Mesendoderm (in vitro differentiated cells): ENCODE results near the gene MED6.

Source experiments
- DNase-seq: peaks from one replicate; pipeline ENCODE4 v3.0.0; 2013
- H2AK5ac ChIP-seq: 2 replicates; pipeline ENCODE4 v1.6.1; 2013; ENCODE audit warnings: low read length, inconsistent platforms
- H2BK120ac ChIP-seq: 2 replicates; pipeline ENCODE4 v1.6.1; 2013; ENCODE audit warnings: low read depth, mild to moderate bottlenecking, low read length, moderate library complexity, mixed read lengths
- H2BK15ac ChIP-seq: replicated peaks from 2 replicates; pipeline ENCODE4 v1.6.1; 2013; ENCODE audit warnings: low read depth, mild to moderate bottlenecking, moderate library complexity
- H2BK5ac ChIP-seq: 2 replicates; pipeline ENCODE4 v1.6.1; 2013; ENCODE audit warnings: low read length, inconsistent platforms
- H3K18ac ChIP-seq: 2 replicates; pipeline ENCODE4 v1.6.1; 2013; ENCODE audit warnings: mild to moderate bottlenecking, low read length, mixed read lengths
- H3K23ac ChIP-seq: one replicate; pipeline ENCODE4 v1.6.1; 2013; ENCODE audit warnings: low read length
- H3K27ac ChIP-seq: 2 replicates; pipeline ENCODE4 v1.5.1; 2013; ENCODE audit warnings: low read depth, mild to moderate bottlenecking, inconsistent platforms, low read length, moderate library complexity
- H3K27me3 ChIP-seq: 2 replicates; pipeline ENCODE4 v1.6.1; 2013; ENCODE audit warnings: low read length, control low read depth, mild to moderate bottlenecking, inconsistent platforms; ENCODE audit not compliant: insufficient read depth, poor library complexity
- H3K36me3 ChIP-seq: 2 replicates; pipeline ENCODE4 v1.6.1; 2013; ENCODE audit warnings: low read length, inconsistent platforms; ENCODE audit not compliant: control insufficient read depth, insufficient read depth
- H3K4ac ChIP-seq: one replicate; pipeline ENCODE4 v1.6.1; 2013; ENCODE audit warnings: low read depth, mild to moderate bottlenecking, low read length, moderate library complexity
- H3K4me1 ChIP-seq: 2 replicates; pipeline ENCODE4 v1.6.1; 2013; ENCODE audit warnings: low read depth, low read length, inconsistent platforms; ENCODE audit not compliant: control insufficient read depth
- H3K4me2 ChIP-seq: 2 replicates; pipeline ENCODE4 v1.6.1; 2013; ENCODE audit warnings: low read length
- H3K4me3 ChIP-seq: 2 replicates; pipeline ENCODE4 v1.5.1; 2013; ENCODE audit warnings: mild to moderate bottlenecking, low read length
- H3K56ac ChIP-seq: one replicate; pipeline ENCODE4 v1.6.1; 2013; ENCODE audit warnings: low read length
- H3K79me1 ChIP-seq: 2 replicates; pipeline ENCODE4 v1.6.1; 2013; ENCODE audit warnings: low read length, inconsistent platforms
- H3K79me2 ChIP-seq: 2 replicates; pipeline ENCODE4 v1.6.1; 2013; ENCODE audit warnings: mild to moderate bottlenecking, low read length; ENCODE audit not compliant: control insufficient read depth, insufficient read depth
- H3K9ac ChIP-seq: 2 replicates; pipeline ENCODE4 v1.6.1; 2013; ENCODE audit warnings: low read length, inconsistent platforms
- H4K5ac ChIP-seq: one replicate; pipeline ENCODE4 v1.6.1; 2013; ENCODE audit warnings: low read length
- H4K8ac ChIP-seq: one replicate; pipeline ENCODE4 v1.6.1; 2013; ENCODE audit warnings: low read depth, mild to moderate bottlenecking, control low read depth, low read length, moderate library complexity
- WGBS: extraction: QIAGEN DNeasy Blood & Tissue Kit; methylation state at CpG from one replicate; pipeline ENCODE4 v1.1.7; 2013; ENCODE audit warnings: low lambda C conversion rate, missing lambda C conversion rate; ENCODE audit not compliant: insufficient coverage; ENCODE audit errors: extremely low coverage; 5-methylcytosine and 5-hydroxymethylcytosine counted together

Gene MED6

GRCh38 chr14:70616646-70617045 lies 16.2 kb upstream of the MED6 start:
- Histone ChIP-seq H3K18ac (no peak overlapping the region), H3K23ac (no peak overlapping the region), H3K27me3 (no peaks in the 10 kb centered on the region), H4K5ac (no peak overlapping the region), H2AK5ac (no peak overlapping the region), H3K4me1 (no peaks in the 10 kb centered on the region), H3K79me1 (no peaks in the 10 kb centered on the region), H3K9ac (no peak overlapping the region), H4K8ac (no peak overlapping the region), H3K56ac (no peak overlapping the region), H3K4ac (no peak overlapping the region), H2BK5ac (no peak overlapping the region), H2BK15ac (no peak overlapping the region), H3K4me2 (no peak overlapping the region), H3K79me2 (no peaks in the 10 kb centered on the region), H3K4me3 (no peak overlapping the region), H2BK120ac (no peak overlapping the region), H3K36me3 (no peaks in the 10 kb centered on the region), H3K27ac (no peak overlapping the region)
- 100% methylated on average over 1 of the region's 3 CpGs for WGBS
- no peak for DNase-seq

GRCh38 chr14:70611216-70611615 lies 10.8 kb upstream of the MED6 start:
- Histone ChIP-seq H3K18ac (no peak overlapping the region), H3K4me2 (no peak overlapping the region), H2AK5ac (no peak overlapping the region), H3K56ac (no peak overlapping the region), H2BK120ac (no peak overlapping the region), H3K9ac (no peak overlapping the region), H3K4me3 (no peak overlapping the region), H3K23ac (no peak overlapping the region), H3K79me1 (no peaks in the 10 kb centered on the region), H2BK15ac (no peak overlapping the region), H2BK5ac (no peak overlapping the region), H3K79me2 (no peaks in the 10 kb centered on the region), H3K27me3 (no peaks in the 10 kb centered on the region), H3K27ac (no peak overlapping the region), H3K36me3 (no peaks in the 10 kb centered on the region), H3K4me1 (no peaks in the 10 kb centered on the region), H4K5ac (no peak overlapping the region), H3K4ac (no peak overlapping the region), H4K8ac (no peak overlapping the region)
- WGBS: no CpG with 5 or more reads among the region's 3 CpGs
- DNase-seq: no peak

GRCh38 chr14:70602254-70602653 lies 1.8 kb upstream of the MED6 start:
- no peak overlapping the region for H4K5ac ChIP-seq
- no peak overlapping the region for H3K18ac ChIP-seq
- no CpG with 5 or more reads among the region's 2 CpGs for WGBS
- H2BK15ac ChIP-seq: no peak overlapping the region
- H2BK5ac ChIP-seq: no peak overlapping the region
- H3K4ac ChIP-seq: no peak overlapping the region
- H3K4me2 ChIP-seq: no peak overlapping the region
- no peak overlapping the region for H2BK120ac ChIP-seq
- H3K56ac ChIP-seq: no peak overlapping the region
- H3K27me3 ChIP-seq: no peaks in the 10 kb centered on the region
- H3K79me2 ChIP-seq: peaks cover 27% of the 10 kb centered on the region
- H3K4me1 ChIP-seq: no peaks in the 10 kb centered on the region
- no peak overlapping the region for H3K27ac ChIP-seq
- H2AK5ac ChIP-seq: no peak overlapping the region
- H4K8ac ChIP-seq: no peak overlapping the region
- no peak overlapping the region for H3K9ac ChIP-seq
- H3K36me3 ChIP-seq: no peaks in the 10 kb centered on the region
- DNase-seq: no peak
- peaks cover 1% of the 10 kb centered on the region for H3K79me1 ChIP-seq
- H3K23ac ChIP-seq: no peak overlapping the region
- H3K4me3 ChIP-seq: no peak overlapping the region

GRCh38 chr14:70601162-70601561 lies 707 bp upstream of the MED6 start:
- Histone ChIP-seq H2AK5ac (no peak overlapping the region), H3K4me2 (peak overlapping the region; percentile 56), H4K8ac (peak overlapping the region; percentile 81), H3K4me3 (peak overlapping the region; percentile 35), H3K4me1 (no peaks in the 10 kb centered on the region), H2BK5ac (no peak overlapping the region), H3K23ac (no peak overlapping the region), H3K27ac (no peak overlapping the region), H3K4ac (no peak overlapping the region), H3K36me3 (no peaks in the 10 kb centered on the region), H3K79me2 (peaks cover 30% of the 10 kb centered on the region), H3K9ac (peak overlapping the region; percentile 81), H3K56ac (peak overlapping the region; percentile 89), H3K27me3 (no peaks in the 10 kb centered on the region), H2BK15ac (peak overlapping the region; percentile 88), H3K18ac (peak overlapping the region; percentile 78), H3K79me1 (peaks cover 3% of the 10 kb centered on the region), H2BK120ac (no peak overlapping the region), H4K5ac (peak overlapping the region; percentile 78)
- peak; percentile 45 for DNase-seq
- no CpG with 5 or more reads among the region's 3 CpGs for WGBS

- Histone ChIP-seq H3K36me3 (peaks cover 3% of the 10 kb centered on the region), H3K4me1 (no peaks in the 10 kb centered on the region), H4K5ac (no peak overlapping the region), H2BK5ac (no peak overlapping the region), H3K79me2 (peaks cover 38% of the 10 kb centered on the region), H4K8ac (peak overlapping the region; percentile 93), H3K27ac (no peak overlapping the region), H3K27me3 (no peaks in the 10 kb centered on the region), H3K4me3 (no peak overlapping the region), H2BK120ac (no peak overlapping the region), H3K4me2 (no peak overlapping the region), H3K79me1 (peaks cover 6% of the 10 kb centered on the region), H2AK5ac (no peak overlapping the region), H3K18ac (no peak overlapping the region), H3K4ac (no peak overlapping the region), H3K23ac (no peak overlapping the region), H3K56ac (no peak overlapping the region), H3K9ac (no peak overlapping the region), H2BK15ac (no peak overlapping the region)
- no CpG with 5 or more reads among the region's 1 CpG for WGBS
- DNase-seq: peak; percentile 8
Measured at GRCh38 chr14:70599345-70599744, 1.1 kb downstream of the MED6 start.

- no peak overlapping the region for H3K27ac ChIP-seq
- no peak overlapping the region for H4K5ac ChIP-seq
- H3K4ac ChIP-seq: no peak overlapping the region
- H3K18ac ChIP-seq: no peak overlapping the region
- H3K56ac ChIP-seq: no peak overlapping the region
- no peak overlapping the region for H2BK120ac ChIP-seq
- no peak overlapping the region for H2AK5ac ChIP-seq
- no peak overlapping the region for H2BK5ac ChIP-seq
- H4K8ac ChIP-seq: no peak overlapping the region
- H2BK15ac ChIP-seq: no peak overlapping the region
- peaks cover 3% of the 10 kb centered on the region for H3K36me3 ChIP-seq
- no CpG with 5 or more reads among the region's 3 CpGs for WGBS
- no peaks in the 10 kb centered on the region for H3K27me3 ChIP-seq
- peaks cover 6% of the 10 kb centered on the region for H3K79me1 ChIP-seq
- DNase-seq: no peak
- no peak overlapping the region for H3K23ac ChIP-seq
- H3K4me3 ChIP-seq: no peak overlapping the region
- H3K4me2 ChIP-seq: no peak overlapping the region
- H3K9ac ChIP-seq: no peak overlapping the region
- H3K4me1 ChIP-seq: no peaks in the 10 kb centered on the region
- H3K79me2 ChIP-seq: peaks cover 38% of the 10 kb centered on the region
Measured at GRCh38 chr14:70597731-70598130, 2.7 kb downstream of the MED6 start.
